A549 (cell line): ENCODE results near the gene LHFPL2. TPM values are rescaled to one million over a fixed set of nuclear protein-coding genes. Genes with fewer than 3 reads are reported as not detected.
A peak's percentile ranks its signal among the peaks of the same experiment; 100 is the strongest.

Source experiments
- ATAC-seq, 2 experiments: fragments of 200-7000 bp in 1 of 2; fragments of >200 bp in 1 of 2; cut with Nextera tagmentation in 1 of 2; cut with Tn5 transposase in 1 of 2; 3 replicates each; pipeline versions ENCODE4 v1.8.0 to v1.9.1; 2018 to 2020; ENCODE audit warnings: mild to moderate bottlenecking in 1 of 2, moderate library complexity in 1 of 2
- CTCF ChIA-PET: fragments of 300-600 bp; sonication (Branson Sonifier 250); formaldehyde crosslinking; extraction: SDS; loops from one replicate; lab custom pipeline; 2021; ENCODE audit warnings: antibody characterized with exemption, inconsistent platforms; lab: Yijun Ruan, JAX
- POLR2A ChIA-PET: fragments of 350-600 bp; formaldehyde crosslinking; extraction: SDS; loops from one replicate; lab custom pipeline; 2021; ENCODE audit warnings: antibody characterized with exemption, inconsistent platforms; lab: Yijun Ruan, JAX
- DNase-seq, 2 experiments: peaks; one replicate each; pipeline versions ENCODE4 v3.0.0 to v3.0.0-alpha.2; 2011 to 2016; ENCODE audit warnings: low read depth in 1 of 2, low spot score in 1 of 2
- FAIRE-seq: peaks from 2 replicates; lab custom pipeline; 2011; peaks lifted over from hg19 to GRCh38; lab: Jason Lieb, UNC
- H3K27ac ChIP-seq, 2 experiments: fragments of >200 bp; sonication (Bioruptor Twin); formaldehyde crosslinking; 3 replicates each; pipeline ENCODE4 v1.5.1; 2016 to 2017
- H3K4me1 ChIP-seq: fragments of >200 bp; sonication (Bioruptor Twin); formaldehyde crosslinking; 3 replicates; pipeline ENCODE4 v1.6.1; 2016
- H3K4me2 ChIP-seq: fragments of >200 bp; sonication (Bioruptor Twin); formaldehyde crosslinking; 3 replicates; pipeline ENCODE4 v1.6.1; 2016
- H3K4me3 ChIP-seq: fragments of >200 bp; sonication (Bioruptor Twin); formaldehyde crosslinking; 3 replicates; pipeline ENCODE4 v1.5.1; 2016
- H3K9me3 ChIP-seq: fragments of >200 bp; sonication (Bioruptor Twin); formaldehyde crosslinking; 3 replicates; pipeline ENCODE4 v1.6.1; 2016
- BCL3 ChIP-seq: fragments of >200 bp; sonication (Bioruptor Twin); formaldehyde crosslinking; IDR thresholded peaks from 3 replicates; pipeline ENCODE4 v1.6.1; 2016
- CBX2 ChIP-seq: fragments of 200-600 bp; sonication (generic); IDR thresholded peaks from 2 replicates; pipeline ENCODE4 v1.6.1; 2016; ENCODE audit warnings: low read depth, mild to moderate bottlenecking, borderline replicate concordance
- CBX8 ChIP-seq: fragments of 200-600 bp; sonication (generic); IDR thresholded peaks from 2 replicates; pipeline ENCODE4 v1.6.1; 2016
- CHD2 ChIP-seq: fragments of 150-350 bp; IDR thresholded peaks from 2 replicates; pipeline ENCODE4 v1.6.1; 2014; ENCODE audit warnings: low read length; ENCODE audit not compliant: partially characterized antibody
- CHD4 ChIP-seq: fragments of 200-600 bp; sonication (generic); IDR thresholded peaks from 2 replicates; pipeline ENCODE4 v1.6.1; 2016; ENCODE audit warnings: antibody characterized with exemption, mild to moderate bottlenecking, borderline replicate concordance
- E2F6 ChIP-seq: IDR thresholded peaks from 2 replicates; pipeline ENCODE4 v1.6.1; 2012; ENCODE audit warnings: low read depth, borderline replicate concordance
- FOSB ChIP-seq: fragments of 250-450 bp; sonication (Bioruptor Pico); IDR thresholded peaks from 2 replicates; pipeline ENCODE4 v1.5.0; 2020; ENCODE audit warnings: mild to moderate bottlenecking, moderate library complexity
- GATA3 ChIP-seq: IDR thresholded peaks from 2 replicates; pipeline ENCODE4 v1.6.1; 2012; ENCODE audit warnings: borderline replicate concordance
- HOXB13 ChIP-seq: fragments of 250-450 bp; sonication (Bioruptor Pico); IDR thresholded peaks from 2 replicates; pipeline ENCODE4 v1.5.0; 2020; ENCODE audit warnings: low read depth, mild to moderate bottlenecking, moderate library complexity
- KDM1A ChIP-seq: fragments of 200-600 bp; sonication (generic); IDR thresholded peaks from 2 replicates; pipeline ENCODE4 v1.6.1; 2016; ENCODE audit warnings: low read depth, mild to moderate bottlenecking
- KDM5A ChIP-seq: fragments of 200-600 bp; sonication (generic); IDR thresholded peaks from 2 replicates; pipeline ENCODE4 v1.6.1; 2016; ENCODE audit warnings: antibody characterized with exemption, mild to moderate bottlenecking
- MAFK ChIP-seq: fragments of 450-650 bp; IDR thresholded peaks from 2 replicates; pipeline ENCODE4 v1.6.1; 2014; ENCODE audit not compliant: partially characterized antibody
- MAZ ChIP-seq: fragments of 150-350 bp; IDR thresholded peaks from 2 replicates; pipeline ENCODE4 v1.6.1; 2014; ENCODE audit warnings: antibody characterized with exemption, low read depth, low read length, borderline replicate concordance
- MYC ChIP-seq: IDR thresholded peaks from 2 replicates; pipeline ENCODE4 v1.6.1; 2012; ENCODE audit warnings: mild to moderate bottlenecking, inconsistent platforms, low read length, improper control_type of control experiment, borderline replicate concordance
- NPAS2 ChIP-seq: fragments of 250-450 bp; sonication (Bioruptor Pico); IDR thresholded peaks from 2 replicates; pipeline ENCODE4 v1.8.0; 2022; ENCODE audit warnings: mild to moderate bottlenecking, moderate library complexity, borderline replicate concordance
- PBX3 ChIP-seq: IDR thresholded peaks from 2 replicates; pipeline ENCODE4 v1.6.1; 2012
- POLR2AphosphoS2 ChIP-seq: conservative IDR thresholded peaks from 2 replicates; pipeline ENCODE4 v1.6.1; 2012; ENCODE audit warnings: low read length, improper control_type of control experiment, inconsistent platforms
- RARB ChIP-seq: fragments of 250-450 bp; sonication (Bioruptor Pico); IDR thresholded peaks from 2 replicates; pipeline ENCODE4 v1.8.0; 2021; ENCODE audit warnings: mild to moderate bottlenecking, moderate library complexity
- REST ChIP-seq: fragments of 200-600 bp; sonication (generic); IDR thresholded peaks from 2 replicates; pipeline ENCODE4 v1.6.1; 2016; ENCODE audit warnings: antibody characterized with exemption, mild to moderate bottlenecking, moderate library complexity
- RNF2 ChIP-seq: fragments of 200-600 bp; sonication (generic); IDR thresholded peaks from 2 replicates; pipeline ENCODE4 v1.6.1; 2016; ENCODE audit warnings: low read depth, mild to moderate bottlenecking, antibody characterized with exemption, moderate library complexity, borderline replicate concordance
- SMC3 ChIP-seq: fragments of >200 bp; sonication (Bioruptor Twin); formaldehyde crosslinking; IDR thresholded peaks from 3 replicates; pipeline ENCODE4 v1.6.1; 2018; ENCODE audit warnings: inconsistent platforms
- SREBF2 ChIP-seq: fragments of 450-650 bp; IDR thresholded peaks from 2 replicates; pipeline ENCODE4 v1.6.1; 2014; ENCODE audit warnings: mild to moderate bottlenecking, moderate library complexity
- TP53 ChIP-seq: fragments of 250-450 bp; sonication (Bioruptor Pico); IDR thresholded peaks from 2 replicates; pipeline ENCODE4 v1.5.0; 2021; ENCODE audit warnings: mild to moderate bottlenecking, moderate library complexity
- ZNF302 ChIP-seq: fragments of 250-450 bp; sonication (Bioruptor Pico); IDR thresholded peaks from 2 replicates; pipeline ENCODE4 v1.9.0; 2021; ENCODE audit warnings: inconsistent platforms, mild to moderate bottlenecking, moderate library complexity
- WGBS: methylation state at CpG from one replicate; pipeline ENCODE4 v1.1.6; 2017; ENCODE audit errors: missing lambda C conversion rate; 5-methylcytosine and 5-hydroxymethylcytosine counted together
- polyA plus RNA-seq, 4 experiments: library from polyadenylated mRNA; depleted of rRNA in 3 of 4; stranded (reverse); fragments of >200 nt; fragmentation: RNase III in 1 of 4; extraction: RNeasy Plus Mini Kit Qiagen cat#74134 plus additional on column Dnase treatment in 1 of 4; gene quantifications; 2 replicates in 3 of 4; 3 replicates in 1 of 4; pipeline ENCODE4 v1.2.3, GENCODE V29; 2011 to 2017

The LHFPL2 gene
- polyA plus RNA-seq, 2 of the 4 experiments (the other 2 are of a cell fraction) = 24.9 to 41.7 TPM

- H3K4me3 ChIP-seq = no peak overlapping the region
- no peaks in the 10 kb centered on the region for H3K9me3 ChIP-seq
- no peak for FAIRE-seq
- ATAC-seq = no peak
- peaks cover 49% of the 10 kb centered on the region for H3K4me1 ChIP-seq
- 94% methylated on average over 6 of the region's 6 CpGs for WGBS
- no peak overlapping the region for H3K4me2 ChIP-seq
- DNase-seq = no peak
- ChIA-PET CTCF (interaction anchor here (1.0 to 1.2 kb wide), 3 partner anchors 16 to 335 kb away, joined by 3 to 5 read pairs (median 4); no protein-coding TSS in a partner anchor), POLR2A (no interaction called here)
- H3K27ac ChIP-seq = no peak overlapping the region
- TF ChIP-seq RNF2 (no peak), MYC (no peak), FOSB (CRISPR knock-in tag) (no peak), SMC3 (no peak), ZNF302 (CRISPR knock-in tag) (no peak), SREBF2 (no peak), RARB (CRISPR knock-in tag) (no peak), E2F6 (no peak), POLR2AphosphoS2 (no peak), KDM5A (no peak), REST (no peak), PBX3 (no peak)
These were observed 18.5 kb downstream of the LHFPL2 start for GRCh38 chr5:78630047-78630446.

GRCh38 chr5:78629624-78630023 is 18.9 kb downstream of the LHFPL2 start:
- ChIA-PET POLR2A (no interaction called here), CTCF (interaction anchor here (1.0 to 1.4 kb wide), 4 partner anchors 16 to 335 kb away, joined by 3 to 5 read pairs (median 4); no protein-coding TSS in a partner anchor)
- FAIRE-seq (no peak), DNase-seq (no peak)
- Histone ChIP-seq H3K4me2 (no peak overlapping the region), H3K9me3 (no peaks in the 10 kb centered on the region), H3K27ac (no peak overlapping the region)
- whole genome bisulfite sequencing = 90% methylated on average over 3 of the region's 3 CpGs
- no peak for TF ChIP-seq NPAS2 (CRISPR knock-in tag)
- TF ChIP-seq, all 56 proteins: peak for 0
- no peak for ATAC-seq
- Histone ChIP-seq H3K4me1 (peaks cover 45% of the 10 kb centered on the region), H3K4me3 (no peak overlapping the region)

GRCh38 chr5:78628270-78628992 is 20.1 kb downstream of the LHFPL2 start:
- TF ChIP-seq BCL3 = no peak
- no peak for TF ChIP-seq MAZ
- TF ChIP-seq E2F6 = no peak
- no peak for TF ChIP-seq GATA3
- TF ChIP-seq MYC = no peak
- no peak for TF ChIP-seq CBX8
- TF ChIP-seq CHD2 = no peak
- no peak for TF ChIP-seq KDM1A
- TF ChIP-seq CBX2 = no peak
- TF ChIP-seq TP53 (CRISPR knock-in tag) = no peak
- no peak for TF ChIP-seq MAFK
- TF ChIP-seq HOXB13 = no peak
- TF ChIP-seq CHD4 = no peak
- ChIA-PET POLR2A (no interaction called here), CTCF (interaction anchor here (0.9 to 2.3 kb wide), 9 partner anchors 9 to 337 kb away, joined by 3 to 9 read pairs (median 4); no protein-coding TSS in a partner anchor)
- 81% methylated on average over 5 of the region's 5 CpGs for WGBS
- H3K4me3 ChIP-seq = no peak overlapping the region
- no peak overlapping the region for H3K4me2 ChIP-seq
- DNase-seq (no peak), FAIRE-seq (no peak), ATAC-seq (no peak)
- peaks cover 51% of the 10 kb centered on the region for H3K4me1 ChIP-seq
- peak overlapping the region in 1 of 2 experiments; percentile 4; a peak in 2 of 6 replicates for H3K27ac ChIP-seq
- H3K9me3 ChIP-seq = no peaks in the 10 kb centered on the region
